Thymus (tissue), 11 donors: Measurements from ENCODE around the gene HELT. TPM values are rescaled to one million over a fixed set of nuclear protein-coding genes. Genes with fewer than 3 reads are reported as not detected.

Source experiments
- DNase-seq, 9 donors: peaks; one replicate each; pipeline ENCODE4 v3.0.0-alpha.2; 2013; ENCODE audit warnings: low spot score in 9 of 9, low read depth in 6 of 9, missing footprints in 1 of 9
- H3K27ac ChIP-seq, 2 donors: one replicate each; pipeline ENCODE4 v1.5.1; 2013; ENCODE audit warnings: control low read depth in 1 of 2, low read depth in 1 of 2, low read length in 1 of 2, mild to moderate bottlenecking in 1 of 2, moderate library complexity in 1 of 2
- H3K27me3 ChIP-seq, 2 donors: one replicate each; pipeline ENCODE4 v1.5.1; 2013; ENCODE audit warnings: low read length in 1 of 2; ENCODE audit not compliant: control insufficient read depth in 2 of 2, insufficient read depth in 1 of 2
- H3K36me3 ChIP-seq, 2 donors: one replicate each; pipeline ENCODE4 v1.5.1; 2013; ENCODE audit warnings: low read length in 1 of 2, mild to moderate bottlenecking in 1 of 2, moderate library complexity in 1 of 2; ENCODE audit not compliant: control insufficient read depth in 2 of 2, insufficient read depth in 2 of 2
- H3K4me1 ChIP-seq, 2 donors: one replicate each; pipeline ENCODE4 v1.5.1; 2013; ENCODE audit warnings: low read length in 2 of 2; ENCODE audit not compliant: control insufficient read depth in 2 of 2, insufficient read depth in 2 of 2
- H3K4me3 ChIP-seq, 2 donors: one replicate each; pipeline ENCODE4 v1.5.1; 2013; ENCODE audit warnings: low read length in 2 of 2, control low read depth in 1 of 2, mild to moderate bottlenecking in 1 of 2
- H3K9me3 ChIP-seq, 2 donors: one replicate each; pipeline ENCODE4 v1.5.1; 2013; ENCODE audit warnings: low read length in 1 of 2, mild to moderate bottlenecking in 1 of 2; ENCODE audit not compliant: control insufficient read depth in 2 of 2, insufficient read depth in 1 of 2
- WGBS: extraction: QIAGEN DNeasy Blood & Tissue Kit; methylation state at CpG from one replicate; pipeline ENCODE4 v1.1.7; 2013; 5-methylcytosine and 5-hydroxymethylcytosine counted together
- polyA plus RNA-seq: library from polyadenylated mRNA; stranded (reverse); fragments of 200-250 nt; gene quantifications from one replicate; pipeline ENCODE4 v1.2.3, GENCODE V29; 2013
- total RNA-seq: library from RNA; stranded (reverse); fragments of 120-200 nt; gene quantifications from one replicate; pipeline ENCODE4 v1.2.4, GENCODE V29; 2013
- donor health status: healthy.

HELT gene
- total and polyA plus RNA-seq, 2 donors, result 0.07 TPM; not detected in 1

- H3K27me3 ChIP-seq, result peaks cover 46 to 95% of the 10 kb centered on the region in 2 donors
- DNase-seq, result no peak
- no peaks in the 10 kb centered on the region for H3K36me3 ChIP-seq
- 49% methylated on average over 16 of the region's 16 CpGs for WGBS
- no peak overlapping the region for H3K27ac ChIP-seq
- peaks cover 0 to 8% of the 10 kb centered on the region in 2 donors for H3K9me3 ChIP-seq
- H3K4me3 ChIP-seq, result no peak overlapping the region
- H3K4me1 ChIP-seq, result no peaks in the 10 kb centered on the region
These were observed 4.7 kb upstream of the HELT start for GRCh38 chr4:185013417-185014125.

- Histone ChIP-seq H3K4me1 (no peaks in the 10 kb centered on the region), H3K27ac (no peak overlapping the region), H3K36me3 (no peaks in the 10 kb centered on the region), H3K27me3 (peaks cover 61 to 97% of the 10 kb centered on the region in 2 donors), H3K9me3 (peaks cover 0 to 8% of the 10 kb centered on the region in 2 donors), H3K4me3 (no peak overlapping the region)
- 67% methylated on average over 5 of the region's 5 CpGs for WGBS
- DNase-seq, result no peak
These were observed 3.2 kb upstream of the HELT start for GRCh38 chr4:185015108-185015507.

- no peak for DNase-seq
- Histone ChIP-seq H3K4me1 (no peaks in the 10 kb centered on the region), H3K4me3 (no peak overlapping the region), H3K9me3 (peaks cover 0 to 8% of the 10 kb centered on the region in 2 donors), H3K36me3 (no peaks in the 10 kb centered on the region), H3K27ac (no peak overlapping the region), H3K27me3 (peaks cover 73 to 100% of the 10 kb centered on the region in 2 donors)
- WGBS, result 7% methylated on average over 47 of the region's 47 CpGs
These were observed 2.0 kb upstream of the HELT start for GRCh38 chr4:185016101-185016940.

GRCh38 chr4:185016946-185017758, 1.1 kb upstream of the HELT start:
- WGBS, result 4% methylated on average over 34 of the region's 34 CpGs
- Histone ChIP-seq H3K27me3 (peaks cover 81 to 100% of the 10 kb centered on the region in 2 donors), H3K36me3 (no peaks in the 10 kb centered on the region), H3K4me3 (no peak overlapping the region), H3K4me1 (no peaks in the 10 kb centered on the region), H3K9me3 (peaks cover 0 to 8% of the 10 kb centered on the region in 2 donors), H3K27ac (no peak overlapping the region)
- DNase-seq, result no peak

- H3K4me1 ChIP-seq, result no peaks in the 10 kb centered on the region
- H3K9me3 ChIP-seq, result peaks cover 0 to 8% of the 10 kb centered on the region in 2 donors
- WGBS, result 7% methylated on average over 41 of the region's 41 CpGs
- H3K27ac ChIP-seq, result no peak overlapping the region
- H3K4me3 ChIP-seq, result no peak overlapping the region
- H3K27me3 ChIP-seq, result peaks cover 92 to 100% of the 10 kb centered on the region in 2 donors
- no peak for DNase-seq
- no peaks in the 10 kb centered on the region for H3K36me3 ChIP-seq
These were observed 655 bp downstream of the HELT start for GRCh38 chr4:185018834-185019455.

- no peaks in the 10 kb centered on the region for H3K4me1 ChIP-seq
- WGBS, result 3% methylated on average over 57 of the region's 57 CpGs
These were observed 1.4 kb downstream of the HELT start for GRCh38 chr4:185019456-185020292.

GRCh38 chr4:185020293-185020808, 2.1 kb downstream of the HELT start:
- Histone ChIP-seq H3K9me3 (peaks cover 0 to 8% of the 10 kb centered on the region in 2 donors), H3K4me1 (no peaks in the 10 kb centered on the region), H3K27me3 (peaks cover 83 to 99% of the 10 kb centered on the region in 2 donors), H3K36me3 (no peaks in the 10 kb centered on the region), H3K27ac (no peak overlapping the region), H3K4me3 (no peak overlapping the region)
- 5% methylated on average over 48 of the region's 48 CpGs for WGBS
- DNase-seq, result no peak

More at GRCh38 chr4:185019456-185020292, 1.4 kb downstream of the HELT start:
- Histone ChIP-seq H3K9me3 (peaks cover 0 to 8% of the 10 kb centered on the region in 2 donors), H3K27ac (no peak overlapping the region), H3K4me3 (no peak overlapping the region), H3K27me3 (peaks cover 90 to 99% of the 10 kb centered on the region in 2 donors), H3K36me3 (no peaks in the 10 kb centered on the region)
- no peak for DNase-seq
